GM12892 (cell line): ENCODE measurements around the gene SCG5.

Source experiments
- POLR2A ChIP-seq: IDR thresholded peaks from 2 replicates; pipeline ENCODE4 v1.6.1; 2011; ENCODE audit warnings: low read depth, low read length, control low read depth
- POLR2AphosphoS5 ChIP-seq: IDR thresholded peaks from 2 replicates; pipeline ENCODE4 v1.6.1; 2011; ENCODE audit warnings: low read depth, low read length, control low read depth

DNA sequence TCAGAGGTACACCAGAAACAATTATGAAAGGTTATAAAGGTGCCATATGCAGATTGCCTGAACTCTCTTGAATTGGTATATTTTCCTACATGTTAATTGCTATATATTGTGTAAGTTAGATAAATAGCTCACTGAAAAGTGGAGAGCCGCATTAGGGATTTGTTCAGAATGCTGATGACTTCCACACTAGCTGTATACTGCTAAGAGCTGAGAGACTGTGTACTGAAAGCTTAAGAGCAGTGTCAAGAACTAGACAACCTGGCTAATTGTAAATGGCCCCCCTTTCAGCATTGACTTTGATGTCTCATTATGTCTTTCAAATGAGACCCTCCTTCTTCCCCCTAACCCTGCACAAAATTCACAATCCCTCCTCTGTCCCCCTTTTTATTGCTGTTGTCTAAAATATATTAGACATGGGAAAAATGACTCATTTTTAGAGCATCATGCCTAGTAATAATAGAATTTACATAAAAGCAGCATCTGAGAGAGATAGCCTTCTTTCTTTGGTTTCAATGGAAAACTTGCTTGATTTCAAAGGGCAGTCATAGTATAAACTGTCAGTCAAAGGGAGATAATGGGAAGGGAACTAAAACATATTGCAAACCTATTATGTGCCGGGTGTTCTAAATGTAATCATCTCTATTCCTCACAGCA is 41.6 kb downstream of the SCG5 start:
- TF ChIP-seq POLR2A: no peak
- TF ChIP-seq POLR2AphosphoS5: no peak
